ENCODE data around the gene GJC2.

Gene GJC2

DNA sequence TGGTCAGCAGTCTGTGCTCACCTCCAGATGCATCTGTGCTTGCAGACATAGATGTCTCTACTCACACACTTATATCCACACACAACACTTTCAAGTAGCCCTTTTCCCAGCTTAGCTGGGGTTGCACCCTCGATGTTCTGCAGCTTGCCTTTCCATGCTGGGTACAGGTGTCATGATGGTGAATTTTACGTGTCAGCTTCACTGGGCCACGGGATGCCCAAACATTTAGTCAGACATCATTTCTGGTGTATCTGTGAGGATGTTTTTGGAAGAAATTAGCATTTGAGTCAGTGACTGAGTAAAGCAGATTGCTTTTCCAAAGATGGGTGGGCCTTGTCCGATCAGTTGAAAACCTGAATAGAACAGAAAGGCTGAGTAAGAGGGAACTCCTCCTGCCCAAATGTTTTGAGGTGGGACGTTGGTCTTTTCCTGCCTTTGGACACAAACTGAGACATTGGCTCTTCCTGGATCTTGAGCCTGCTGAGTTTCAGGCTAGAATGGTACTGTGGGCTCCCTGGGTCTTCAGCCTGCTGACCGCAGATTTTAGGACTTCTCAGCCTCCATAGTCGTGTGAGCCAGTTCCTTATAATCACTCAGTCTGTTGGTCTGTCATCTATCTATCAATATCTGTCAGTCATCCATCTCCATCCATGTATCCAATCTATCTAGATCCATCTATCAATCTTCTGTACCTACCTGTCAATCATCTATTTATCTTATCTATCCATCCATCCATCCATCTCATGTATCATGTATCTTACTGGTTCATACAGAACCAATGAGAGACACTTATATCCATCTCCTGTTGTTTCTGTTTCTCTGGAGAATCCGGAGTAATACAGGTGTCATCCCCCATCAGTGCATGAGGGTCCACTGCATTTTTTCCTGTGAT is 45.4 kb downstream of the GJC2 start:
- no peak for DNase-seq (ENCODE audit: low spot score)

DNA sequence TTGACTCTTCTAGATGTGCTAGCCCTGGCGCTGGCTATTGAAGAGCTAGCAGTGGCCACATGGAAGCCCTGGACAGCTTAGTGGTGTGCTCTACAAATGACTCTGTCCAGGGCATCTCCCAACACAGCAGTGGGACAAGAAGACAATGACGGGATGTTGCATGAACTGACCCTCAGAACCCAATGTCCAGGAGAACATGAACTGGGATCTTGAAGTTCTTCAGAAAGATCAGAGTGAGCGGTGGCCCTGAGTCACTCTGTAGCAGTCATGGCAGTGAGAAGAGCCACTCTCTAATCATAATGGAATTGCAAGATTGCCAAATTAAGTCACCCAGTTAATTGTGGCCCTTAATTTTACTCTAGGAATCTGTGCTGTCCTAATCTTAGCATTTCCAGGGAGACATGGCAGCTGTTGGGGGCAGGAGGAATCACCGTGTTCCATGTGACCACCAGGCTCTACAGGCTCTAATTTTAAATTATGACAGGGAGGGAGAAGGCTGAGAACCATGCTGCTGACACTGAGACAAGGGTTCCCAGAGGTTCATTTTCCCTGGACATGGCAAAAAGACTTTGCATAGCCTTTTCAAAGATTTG is 47.9 kb downstream of the GJC2 start:
- no peak for DNase-seq (ENCODE audit: low spot score)

DNA sequence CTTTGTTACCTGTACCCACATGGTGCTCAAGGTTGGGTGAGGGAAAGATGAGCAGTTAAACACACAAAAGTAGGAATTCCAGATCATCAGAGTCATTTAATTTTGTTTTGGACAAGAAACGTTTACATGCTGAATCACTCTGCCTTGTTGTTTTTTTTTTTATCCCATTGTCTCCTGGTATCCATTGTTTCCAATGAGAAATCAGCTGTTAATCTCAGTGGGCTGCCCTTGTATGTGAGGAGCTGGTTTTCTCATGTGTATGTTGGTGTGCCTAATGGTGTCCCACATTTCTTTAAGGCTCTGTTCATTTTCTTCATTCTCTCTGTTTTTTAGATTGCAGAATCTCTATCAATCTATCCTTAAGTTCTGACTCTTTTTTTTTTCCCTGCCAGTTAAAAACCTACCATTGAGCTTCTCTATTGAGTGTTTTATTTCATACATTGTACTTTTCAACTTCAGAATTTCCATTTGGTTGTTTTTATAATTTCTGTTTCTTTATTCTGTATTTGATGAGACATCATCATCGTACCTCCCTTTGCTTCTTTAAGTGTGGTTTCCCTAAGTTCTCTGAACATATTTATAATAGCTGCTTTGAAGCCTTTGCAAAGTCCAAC is 49.4 kb downstream of the GJC2 start:
- DNase-seq (ENCODE audit: low spot score) = no peak

DNA sequence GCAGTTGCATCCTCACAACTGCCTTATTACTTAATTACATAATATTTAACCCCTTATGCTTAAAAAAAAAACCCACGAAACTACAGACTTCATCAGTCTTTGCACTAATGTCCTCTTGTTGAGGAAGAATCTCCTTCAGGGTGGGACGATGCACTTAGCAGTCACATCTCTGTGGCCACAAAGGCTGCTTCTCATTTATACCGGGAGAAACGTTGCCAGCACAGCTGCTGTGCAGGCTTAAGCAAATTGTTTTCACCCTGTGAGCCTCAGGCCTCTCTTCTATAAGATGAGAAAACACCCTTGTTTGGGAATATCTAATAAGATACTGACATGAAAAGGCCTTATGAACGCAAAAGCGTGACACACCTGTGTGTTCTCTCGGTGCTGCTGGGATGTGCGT is 55.2 kb downstream of the GJC2 start:
- DNase-seq (ENCODE audit: low spot score) = no peak

DNA sequence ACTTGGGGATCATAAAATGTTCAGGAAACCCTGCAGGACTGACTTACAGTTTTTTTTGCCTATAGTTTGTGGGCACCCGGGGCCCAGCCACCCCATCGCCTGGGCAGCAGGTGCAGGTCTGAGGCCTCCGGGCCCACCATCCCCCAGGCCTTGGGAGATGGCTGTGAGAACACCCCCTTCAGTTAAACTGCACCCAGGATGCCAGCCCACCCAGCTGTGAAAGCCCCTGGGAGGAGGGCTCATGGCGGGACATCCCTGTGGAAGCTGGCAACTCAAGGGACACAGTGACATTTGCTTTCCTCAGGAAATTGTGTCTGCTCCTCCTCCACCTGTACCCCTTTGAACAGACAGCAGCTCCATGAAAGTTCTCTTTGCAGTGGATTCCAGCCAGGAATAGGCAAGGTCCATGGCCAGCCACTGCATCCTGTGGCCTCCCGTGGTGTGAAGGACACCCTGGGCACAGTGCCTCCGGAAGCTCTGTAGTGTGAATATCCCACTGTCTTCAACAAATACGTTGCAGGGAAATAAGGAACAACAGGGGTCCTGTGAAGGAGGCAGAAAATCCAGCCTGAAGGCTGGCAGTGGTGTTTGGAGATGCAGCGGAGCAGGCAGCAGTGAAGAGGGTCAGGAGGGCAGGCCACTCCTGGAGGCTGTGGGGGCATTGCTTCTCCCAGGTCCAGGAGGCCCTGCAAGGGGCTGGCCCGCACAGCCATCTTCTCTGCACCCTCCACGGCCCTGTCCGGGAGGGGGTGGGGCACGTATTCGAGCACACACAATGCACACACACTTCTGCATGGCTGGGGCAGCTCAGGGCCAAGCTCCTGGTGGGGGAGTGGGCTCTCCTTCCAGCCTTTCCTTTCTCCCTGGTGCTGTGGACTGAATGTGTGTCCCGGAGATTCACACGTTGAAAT is 56.1 kb downstream of the GJC2 start:
- DNase-seq (ENCODE audit: low spot score) = no peak

DNA sequence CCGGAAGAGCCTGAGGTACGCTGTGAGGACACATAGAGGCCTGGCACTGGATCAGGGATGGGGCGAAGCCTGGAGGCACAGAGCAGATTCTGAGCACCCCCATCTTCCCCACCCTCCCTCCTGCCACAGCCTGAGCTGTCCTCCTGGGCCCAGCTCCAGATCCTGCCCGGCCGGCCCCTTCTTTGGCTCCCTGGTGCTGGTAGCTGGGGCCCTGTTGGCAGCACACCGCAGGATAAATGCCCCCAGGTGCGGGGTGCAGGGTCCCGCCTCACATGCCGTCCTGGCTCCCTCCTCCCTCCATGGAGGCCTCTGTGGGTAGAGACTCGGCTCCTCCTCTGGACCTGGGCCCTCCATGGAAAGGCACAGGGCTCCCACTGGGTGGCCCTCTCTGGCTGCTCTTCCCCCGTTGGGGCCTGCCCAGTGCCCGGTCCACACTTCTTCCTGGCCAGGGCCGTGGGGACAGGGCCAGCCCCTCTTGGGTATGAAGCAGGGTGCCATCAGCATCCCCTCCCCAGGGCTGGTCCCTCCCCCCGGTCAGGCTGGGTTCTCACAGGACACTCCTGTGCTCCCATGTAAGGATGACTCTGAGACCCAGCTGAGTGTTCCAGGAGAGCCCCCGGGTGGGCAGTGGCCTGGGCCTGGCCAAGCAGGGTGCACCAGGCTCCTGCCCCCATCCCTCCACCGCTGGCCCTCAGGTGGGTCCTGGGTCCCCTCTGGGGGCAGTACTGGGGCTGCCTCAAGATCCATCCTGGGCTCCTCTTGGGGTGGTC is 57.0 kb downstream of the GJC2 start:
- no peak for DNase-seq (ENCODE audit: low spot score)

DNA sequence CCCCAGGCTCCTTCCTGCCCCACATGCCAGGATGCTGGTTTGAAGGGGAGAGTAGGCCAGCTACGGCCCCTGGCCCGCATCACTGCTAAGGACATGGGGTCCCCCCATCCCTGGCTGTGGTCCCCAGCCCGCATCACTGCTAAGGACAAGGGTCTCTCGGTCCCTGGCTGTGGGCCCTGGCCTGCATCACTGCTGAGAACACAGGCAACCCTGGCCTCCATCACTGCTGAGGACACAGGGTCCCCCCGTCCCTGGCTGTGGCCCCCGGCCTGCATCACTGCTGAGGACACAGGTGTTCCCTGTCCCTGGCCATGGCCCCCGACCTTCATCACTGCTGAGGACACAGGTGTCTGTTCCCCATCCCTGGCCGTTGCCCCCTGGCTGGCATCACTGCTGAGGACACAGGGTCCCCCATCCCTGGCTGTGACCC is 57.7 kb downstream of the GJC2 start:
- no peak for DNase-seq (ENCODE audit: low spot score)

DNA sequence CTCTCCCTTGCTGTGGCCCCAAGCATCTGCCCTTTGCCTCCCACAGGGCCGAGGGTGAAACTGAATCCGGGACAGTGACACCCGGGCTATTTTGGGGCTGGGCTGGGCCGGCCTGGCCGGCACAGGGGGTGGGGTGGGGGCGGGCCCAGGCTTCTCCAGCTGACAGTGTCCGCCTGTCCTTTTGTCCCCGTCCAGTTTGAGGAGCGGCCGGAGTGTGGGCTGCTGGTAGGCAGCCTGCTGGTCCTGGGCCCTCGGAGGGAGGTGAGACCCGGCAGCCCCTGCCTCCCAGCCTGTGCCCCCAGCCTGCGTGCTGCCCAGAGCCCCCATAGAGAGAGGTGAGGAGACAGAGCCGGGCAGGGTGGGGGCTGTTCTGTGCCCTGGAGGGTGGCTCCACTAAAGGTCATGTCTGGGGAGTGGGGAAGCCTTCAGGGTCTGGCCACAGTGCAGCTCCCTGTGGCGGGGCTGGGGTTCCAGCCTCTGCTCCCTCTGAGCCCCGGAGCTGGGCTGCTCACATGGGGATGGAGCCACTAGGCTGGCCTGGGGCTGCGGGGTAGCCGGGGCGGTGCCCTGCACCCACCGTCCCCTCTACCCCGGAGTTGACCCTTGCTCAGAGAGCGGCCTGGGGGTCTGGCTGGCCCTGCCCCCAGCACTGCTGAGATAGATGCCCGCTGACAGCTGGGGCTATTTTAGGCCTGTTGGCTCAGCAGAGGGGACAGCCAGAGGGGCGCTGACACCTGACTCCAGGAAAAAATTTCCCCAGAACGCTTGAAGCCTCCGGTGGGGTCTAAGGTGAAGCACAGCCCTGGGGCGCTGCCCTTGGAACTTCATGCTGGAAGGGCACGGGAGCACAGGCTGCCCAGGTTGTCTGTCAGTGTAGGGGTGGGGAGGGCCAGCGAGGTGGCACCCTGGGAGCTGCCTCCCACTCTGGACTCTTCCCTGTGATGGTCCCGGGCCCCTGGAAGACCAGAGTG is 58.4 kb downstream of the GJC2 start, which contains the start of gene OBSCN:
Gene OBSCN (plus strand): TSS at position 194 of the 971 bp plus-strand sequence. CDS start 3,740 bp downstream, outside the sequence.
- DNase-seq (ENCODE audit: low spot score) = no peak

DNA sequence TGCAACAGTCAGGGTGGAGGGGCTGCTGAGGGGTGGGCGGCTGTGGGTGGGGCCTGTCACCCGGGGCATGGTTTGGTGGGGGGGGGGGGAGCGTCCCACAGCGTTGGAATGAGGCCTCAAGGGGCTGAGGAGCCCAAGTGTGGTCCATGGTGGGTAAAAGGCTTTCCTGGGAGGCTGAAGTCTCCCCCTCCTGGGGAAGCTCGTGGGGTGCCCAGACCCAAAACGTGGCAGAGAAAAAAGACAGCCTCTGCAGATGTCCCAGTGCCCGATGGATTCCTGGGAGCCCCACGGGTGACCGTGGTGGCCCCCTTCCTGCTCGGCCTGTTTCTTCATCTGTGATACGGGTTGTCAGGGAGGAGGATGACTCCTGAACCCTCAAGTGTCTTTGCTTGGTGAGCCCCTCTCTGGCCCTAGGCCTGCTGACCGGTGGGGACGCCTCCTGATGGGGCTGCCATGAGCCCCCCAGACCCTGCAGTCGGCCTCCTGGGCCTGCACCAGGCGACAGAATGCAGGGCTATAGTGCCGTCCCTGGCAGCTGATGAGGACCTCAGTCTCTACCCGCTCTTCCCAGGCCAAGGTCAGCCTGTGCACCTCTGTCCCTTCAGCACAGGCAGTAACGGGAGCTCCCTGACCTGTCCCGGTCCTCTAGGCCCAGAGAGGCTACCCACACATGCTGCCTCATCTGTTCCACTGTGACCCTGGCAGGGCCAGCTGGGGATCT is 59.3 kb downstream of the GJC2 start:
- DNase-seq (ENCODE audit: low spot score) = no peak
